GM12878 (cell line): ENCODE data around the gene ATP4B. TPM values are rescaled to one million over a fixed set of nuclear protein-coding genes. Genes with fewer than 3 reads are reported as not detected.

Experiments used
- ATF7 ChIP-seq: fragments of 450-650 bp; IDR thresholded peaks from 2 replicates; pipeline ENCODE4 v1.6.1; 2016; ENCODE audit warnings: low read depth, mild to moderate bottlenecking
- CEBPB ChIP-seq, 2 experiments: fragments of 150-350 bp in 1 of 2; IDR thresholded peaks; 2 replicates each; pipeline ENCODE4 v1.6.1; 2012 to 2014; ENCODE audit warnings: low read depth in 2 of 2, low read length in 2 of 2, borderline replicate concordance in 1 of 2, inconsistent platforms in 1 of 2
- NR2C1 ChIP-seq: fragments of 450-650 bp; IDR thresholded peaks from 2 replicates; pipeline ENCODE4 v1.6.1; 2017; ENCODE audit warnings: antibody characterized with exemption, mild to moderate bottlenecking, moderate library complexity
- TCF7 ChIP-seq: IDR thresholded peaks from 2 replicates; pipeline ENCODE4 v1.6.1; 2014; ENCODE audit warnings: antibody characterized with exemption, borderline replicate concordance
- polyA plus RNA-seq, 11 experiments: library from polyadenylated mRNA; depleted of rRNA in 4 of 11; unstranded in 6 of 11; stranded (reverse) in 5 of 11; fragments of >200 nt; fragmentation: Nextera tagmentation in 4 of 11; fragmentation: Illumina TruSeq in 1 of 11; extraction: Ambion mirVana in 4 of 11; extraction: Trizol in 1 of 11; gene quantifications; 1 replicate in 1 of 11; 2 replicates in 10 of 11; pipeline versions ENCODE4 v1.2.1 to v1.2.3, GENCODE V29; 2011 to 2016; ENCODE audit warnings: inconsistent platforms in 2 of 11, missing spikeins in 2 of 11, low read depth in 1 of 11
- total RNA-seq, 4 experiments: library from RNA; depleted of rRNA in 3 of 4; stranded (reverse); fragments of >200 nt in 3 of 4; fragmentation: Illumina TruSeq in 1 of 4; extraction: Trizol in 1 of 4; gene quantifications; 2 replicates each; pipeline versions ENCODE4 v1.2.1 to v1.2.3, GENCODE V29; 2013 to 2021
- TF ChIP-seq, protein P1 (sequence below): fragments of 450-650 bp; formaldehyde crosslinking; IDR thresholded peaks from 2 replicates; pipeline ENCODE4 v1.4.0; 2020; ENCODE audit warnings: mild to moderate bottlenecking, moderate library complexity
- TF ChIP-seq, protein P2 (sequence below): IDR thresholded peaks from 2 replicates; pipeline ENCODE4 v1.6.1; 2011; ENCODE audit warnings: low read depth, mild to moderate bottlenecking, low read length, moderate library complexity, borderline replicate concordance; ENCODE audit errors: extremely low read depth

Gene ATP4B
- total and polyA plus RNA-seq, 10 of the 15 experiments (the other 5 are each of a cell fraction or from before 2014, with no cell fraction given) = 0.05 to 0.33 (median 0.20) TPM; not detected in 4

- TF ChIP-seq, protein P1, sequence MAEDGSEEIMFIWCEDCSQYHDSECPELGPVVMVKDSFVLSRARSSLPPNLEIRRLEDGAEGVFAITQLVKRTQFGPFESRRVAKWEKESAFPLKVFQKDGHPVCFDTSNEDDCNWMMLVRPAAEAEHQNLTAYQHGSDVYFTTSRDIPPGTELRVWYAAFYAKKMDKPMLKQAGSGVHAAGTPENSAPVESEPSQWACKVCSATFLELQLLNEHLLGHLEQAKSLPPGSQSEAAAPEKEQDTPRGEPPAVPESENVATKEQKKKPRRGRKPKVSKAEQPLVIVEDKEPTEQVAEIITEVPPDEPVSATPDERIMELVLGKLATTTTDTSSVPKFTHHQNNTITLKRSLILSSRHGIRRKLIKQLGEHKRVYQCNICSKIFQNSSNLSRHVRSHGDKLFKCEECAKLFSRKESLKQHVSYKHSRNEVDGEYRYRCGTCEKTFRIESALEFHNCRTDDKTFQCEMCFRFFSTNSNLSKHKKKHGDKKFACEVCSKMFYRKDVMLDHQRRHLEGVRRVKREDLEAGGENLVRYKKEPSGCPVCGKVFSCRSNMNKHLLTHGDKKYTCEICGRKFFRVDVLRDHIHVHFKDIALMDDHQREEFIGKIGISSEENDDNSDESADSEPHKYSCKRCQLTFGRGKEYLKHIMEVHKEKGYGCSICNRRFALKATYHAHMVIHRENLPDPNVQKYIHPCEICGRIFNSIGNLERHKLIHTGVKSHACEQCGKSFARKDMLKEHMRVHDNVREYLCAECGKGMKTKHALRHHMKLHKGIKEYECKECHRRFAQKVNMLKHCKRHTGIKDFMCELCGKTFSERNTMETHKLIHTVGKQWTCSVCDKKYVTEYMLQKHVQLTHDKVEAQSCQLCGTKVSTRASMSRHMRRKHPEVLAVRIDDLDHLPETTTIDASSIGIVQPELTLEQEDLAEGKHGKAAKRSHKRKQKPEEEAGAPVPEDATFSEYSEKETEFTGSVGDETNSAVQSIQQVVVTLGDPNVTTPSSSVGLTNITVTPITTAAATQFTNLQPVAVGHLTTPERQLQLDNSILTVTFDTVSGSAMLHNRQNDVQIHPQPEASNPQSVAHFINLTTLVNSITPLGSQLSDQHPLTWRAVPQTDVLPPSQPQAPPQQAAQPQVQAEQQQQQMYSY = no peak
- TF ChIP-seq CEBPB (IDR thresholded peaks at IDR 0.05; ENCODE audit: borderline replicate concordance in 1 of 2, low read depth in 2 of 2, low read length in 2 of 2) (no peak), TCF7 (no peak), NR2C1 (no peak), ATF7 (no peak)
- TF ChIP-seq, protein P2, sequence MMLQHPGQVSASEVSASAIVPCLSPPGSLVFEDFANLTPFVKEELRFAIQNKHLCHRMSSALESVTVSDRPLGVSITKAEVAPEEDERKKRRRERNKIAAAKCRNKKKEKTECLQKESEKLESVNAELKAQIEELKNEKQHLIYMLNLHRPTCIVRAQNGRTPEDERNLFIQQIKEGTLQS = no peak
Observed at GRCh38 chr13:113665597-113666328, 7.8 kb upstream of the ATP4B start (continued).
